Pulmonary artery endothelial cell (primary cell): Measurements from ENCODE around the gene CNKSR3. TPM values are rescaled to one million over a fixed set of nuclear protein-coding genes. Genes with fewer than 3 reads are reported as not detected.

Experiments
- DNase-seq: peaks from one replicate; pipeline ENCODE4 v3.0.0-alpha.2; 2011; ENCODE audit warnings: low read depth, low spot score
- total RNA-seq: library from RNA; depleted of rRNA; stranded (reverse); fragments of >200 nt; gene quantifications from 2 replicates; pipeline ENCODE4 v1.2.3, GENCODE V29; 2014

Gene CNKSR3
- total RNA-seq, 1 donor from 2014 or later, result 7.3 TPM

DNA sequence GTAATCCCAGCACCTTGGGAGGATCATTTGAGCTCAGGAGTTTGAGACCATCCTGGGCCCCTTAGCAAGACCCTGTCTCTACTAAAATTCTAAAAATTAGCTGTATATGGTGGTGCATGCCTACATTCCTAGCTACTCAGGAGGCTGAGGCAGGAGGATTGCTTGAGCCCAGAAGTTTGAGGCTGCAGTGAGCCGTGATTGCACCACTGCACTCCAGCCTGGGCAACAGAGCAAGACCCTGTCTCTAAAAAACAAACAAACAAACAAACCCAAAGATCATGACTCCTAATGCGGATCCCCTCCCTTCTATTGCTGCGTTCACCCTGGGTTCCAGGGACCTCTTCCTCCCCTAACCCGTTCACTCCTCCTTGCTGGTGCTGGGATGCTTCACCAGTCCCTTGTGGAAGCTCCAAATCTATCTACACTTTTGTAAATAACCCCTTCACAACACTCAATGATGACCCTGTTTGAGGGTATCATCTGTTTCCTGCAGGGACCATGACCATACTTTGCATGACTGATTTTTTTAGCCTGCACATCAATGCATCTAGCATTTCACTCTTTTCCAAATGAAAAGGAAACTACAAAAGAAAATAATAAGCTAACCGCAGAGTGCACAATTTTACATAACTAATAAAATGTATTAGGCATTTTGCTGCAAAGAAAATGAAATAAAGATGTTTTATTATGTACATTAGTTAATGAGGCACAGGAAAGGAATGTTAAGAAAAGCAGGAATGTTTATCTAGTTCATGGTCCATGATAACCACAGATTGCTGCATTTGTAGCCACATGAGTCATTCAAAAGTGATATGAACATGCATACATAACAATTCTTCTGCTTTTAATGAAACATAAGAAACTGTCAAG, 123.4 kb downstream of the CNKSR3 start:
- DNase-seq, result peak; percentile 73

DNA sequence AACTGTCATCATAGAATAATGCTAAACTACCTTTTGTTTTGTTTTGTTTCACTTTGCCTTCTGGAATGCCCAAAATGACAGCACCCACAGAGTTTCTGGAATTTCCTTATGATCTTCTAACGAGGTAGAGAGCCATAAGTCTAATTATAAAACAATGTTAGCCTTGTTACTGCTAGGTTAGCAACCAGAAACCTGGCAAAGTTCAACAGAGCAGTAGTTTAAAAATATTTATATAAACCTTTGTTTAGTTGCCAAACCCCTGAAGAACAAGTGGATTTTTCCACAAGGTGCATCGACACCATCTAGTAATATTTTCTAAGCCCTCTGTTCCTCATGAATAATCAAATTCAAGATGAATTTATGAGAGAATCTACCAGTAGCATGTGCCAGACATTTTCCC, 126.3 kb downstream of the CNKSR3 start:
- no peak for DNase-seq

DNA sequence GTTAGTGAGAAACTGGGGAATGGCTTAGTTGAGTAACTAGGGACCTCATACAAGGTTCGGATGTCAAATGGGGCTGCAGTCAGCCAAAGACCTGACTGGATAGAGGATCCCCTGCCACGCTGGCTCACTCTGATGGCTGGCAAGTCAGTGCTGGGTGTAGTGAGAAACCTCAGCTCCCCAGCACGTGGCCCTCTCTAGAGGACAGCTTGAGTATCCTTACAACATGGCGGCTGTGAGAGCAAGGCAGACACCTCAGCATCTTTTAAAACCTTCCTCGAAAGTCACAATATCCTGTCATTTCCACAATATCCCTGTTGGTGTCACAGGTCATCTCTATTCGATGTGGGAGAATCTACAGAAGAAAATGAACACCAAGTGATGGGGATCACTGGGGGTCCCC, 127.2 kb downstream of the CNKSR3 start:
- DNase-seq, result no peak

DNA sequence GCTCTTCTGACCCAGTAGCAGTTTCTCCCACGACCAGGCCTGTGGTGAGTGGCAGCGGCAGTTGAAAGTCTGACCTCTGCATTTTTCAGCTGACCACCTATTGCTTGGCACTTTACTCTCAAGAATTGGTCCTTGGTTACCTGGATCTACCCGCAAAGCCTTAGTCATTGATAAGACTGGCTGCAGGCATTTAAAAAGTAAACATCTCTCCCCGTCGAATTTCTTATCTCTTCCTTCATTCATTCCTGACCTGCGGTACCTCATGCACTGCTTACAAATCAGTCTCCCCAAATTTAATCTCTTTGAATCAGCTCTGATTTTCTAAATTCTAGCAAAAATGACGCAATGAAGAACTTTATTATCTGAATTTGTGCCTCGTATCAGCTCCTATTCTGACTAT, 127.7 kb downstream of the CNKSR3 start:
- DNase-seq, result no peak

DNA sequence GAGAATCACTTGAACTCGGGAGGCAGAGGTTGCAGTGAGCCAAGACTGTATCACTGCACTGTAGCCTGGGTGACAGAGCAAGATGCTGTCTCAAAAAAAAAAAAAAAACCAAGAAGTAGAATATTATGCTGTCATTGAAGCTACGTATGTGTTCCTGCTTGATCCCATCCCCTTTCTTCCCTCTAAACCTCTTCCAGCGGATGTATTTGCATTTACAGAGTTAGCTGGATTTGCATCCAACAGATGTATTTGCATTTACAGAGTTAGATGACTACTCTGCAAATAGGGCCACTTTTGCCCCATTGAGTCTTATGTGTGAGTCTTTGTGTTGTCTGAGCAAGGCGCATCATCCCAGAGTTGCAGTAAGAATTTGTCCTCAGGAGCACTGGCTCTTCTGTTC, 128.9 kb downstream of the CNKSR3 start:
- DNase-seq, result no peak

DNA sequence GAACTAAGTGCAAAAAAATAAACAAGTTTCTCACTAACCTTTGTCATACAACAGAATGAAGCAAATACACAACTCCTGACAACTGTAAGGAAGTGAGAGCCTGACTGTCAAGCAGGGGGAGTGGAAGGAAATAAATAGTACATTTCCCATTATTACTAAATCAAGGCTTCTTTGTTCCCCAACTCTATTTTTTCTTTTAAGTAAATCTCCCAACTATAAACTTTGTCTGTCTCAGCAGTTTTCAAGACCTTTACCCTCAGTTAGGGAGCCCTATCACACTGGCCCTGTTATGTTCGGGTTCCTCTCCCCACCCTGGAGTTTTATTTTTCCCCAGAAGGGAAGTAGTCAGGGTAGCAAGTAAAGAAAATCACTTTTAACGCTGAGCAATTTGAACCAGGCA, 129.7 kb downstream of the CNKSR3 start:
- no peak for DNase-seq

DNA sequence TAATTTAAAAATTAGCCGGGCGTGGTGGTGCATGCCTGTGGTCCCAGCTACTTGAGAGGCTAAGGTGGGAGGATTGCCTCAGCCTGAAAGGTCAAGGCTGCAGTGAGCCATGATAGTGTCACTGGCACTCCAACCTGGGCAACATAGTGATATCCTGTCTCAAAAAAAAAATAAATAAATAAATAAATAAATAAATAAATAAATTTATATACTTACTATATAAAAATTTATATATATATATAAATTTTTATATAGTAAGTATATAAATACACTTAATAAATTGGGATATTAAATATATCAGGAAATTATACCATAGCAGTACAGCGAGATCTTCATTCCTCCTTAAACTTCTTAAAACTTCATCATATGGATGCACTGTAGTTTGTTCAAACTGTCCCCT, 130.9 kb downstream of the CNKSR3 start:
- no peak for DNase-seq

DNA sequence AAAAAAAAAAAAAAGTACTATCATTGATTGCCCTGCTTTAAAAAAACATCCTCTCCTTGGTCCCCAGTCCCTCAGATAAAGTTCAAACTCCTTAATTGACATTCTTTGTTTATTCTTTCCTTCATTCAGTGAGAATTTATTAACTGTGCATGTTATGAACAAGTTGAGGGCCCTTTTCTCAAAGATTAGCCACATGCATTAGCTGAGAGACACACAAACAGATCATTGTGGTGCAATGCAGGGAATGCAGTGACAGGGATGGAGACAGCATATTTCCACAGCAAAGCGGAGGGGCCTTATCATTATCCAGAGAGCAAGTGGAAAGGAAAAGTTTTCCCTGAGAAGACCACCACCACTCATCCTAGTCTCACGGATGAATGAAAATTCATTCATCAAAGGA, 132.0 kb downstream of the CNKSR3 start:
- no peak for DNase-seq

DNA sequence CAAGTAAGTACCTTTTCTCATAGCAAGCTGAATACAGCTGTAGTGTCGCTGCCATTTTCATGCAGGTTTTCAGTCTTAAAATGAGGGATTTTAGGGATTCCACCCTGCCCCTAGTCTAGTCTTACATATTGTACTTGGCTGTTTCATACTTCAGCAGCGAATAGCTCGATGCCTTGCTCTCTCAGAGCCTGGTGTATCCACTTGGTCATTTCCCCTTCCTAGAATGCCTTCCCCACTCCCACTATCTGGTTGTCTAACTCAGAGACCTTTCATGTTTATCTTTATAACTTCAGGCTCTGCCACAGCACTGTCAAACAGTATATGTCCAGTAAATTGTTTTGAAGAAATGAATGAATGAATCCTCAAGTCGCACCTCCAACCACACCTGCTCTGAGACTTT, 132.8 kb downstream of the CNKSR3 start:
- no peak for DNase-seq

DNA sequence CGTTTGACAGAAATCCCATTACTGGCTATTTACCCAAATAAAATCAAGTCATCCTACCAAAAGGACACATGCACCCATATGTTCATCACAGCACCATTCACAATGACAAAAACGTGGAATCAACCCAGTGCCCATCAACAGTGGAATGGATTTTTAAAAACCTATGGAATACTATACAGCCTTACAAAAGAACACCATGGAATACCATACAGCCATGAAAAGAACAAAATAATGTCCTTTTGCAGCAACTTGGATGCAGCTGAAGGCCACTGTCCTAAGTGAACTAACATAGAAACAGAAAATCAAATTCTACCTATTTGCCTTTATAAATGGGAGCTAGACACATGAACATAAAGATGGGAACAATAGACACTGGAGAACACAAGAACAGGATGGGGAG, 136.5 kb downstream of the CNKSR3 start:
- DNase-seq, result no peak

DNA sequence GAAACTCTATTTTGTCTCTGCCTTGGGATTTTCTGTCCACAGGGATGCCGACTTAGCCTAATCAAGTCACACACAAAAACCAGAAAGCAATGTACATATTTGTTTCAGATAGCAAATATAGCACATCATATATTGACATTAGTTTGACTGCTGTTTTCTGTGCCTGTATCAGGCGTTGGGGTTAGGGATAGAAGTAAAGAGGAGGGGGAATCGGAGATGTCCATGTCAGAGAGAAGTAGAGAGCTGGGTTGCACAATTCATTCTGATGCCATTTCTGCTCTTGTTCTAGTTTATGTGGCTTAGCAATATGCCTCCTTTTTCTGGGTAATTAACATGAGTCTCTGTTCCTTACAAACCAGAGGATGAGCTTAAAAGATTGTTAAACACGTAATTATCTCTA, 139.2 kb downstream of the CNKSR3 start:
- no peak for DNase-seq

DNA sequence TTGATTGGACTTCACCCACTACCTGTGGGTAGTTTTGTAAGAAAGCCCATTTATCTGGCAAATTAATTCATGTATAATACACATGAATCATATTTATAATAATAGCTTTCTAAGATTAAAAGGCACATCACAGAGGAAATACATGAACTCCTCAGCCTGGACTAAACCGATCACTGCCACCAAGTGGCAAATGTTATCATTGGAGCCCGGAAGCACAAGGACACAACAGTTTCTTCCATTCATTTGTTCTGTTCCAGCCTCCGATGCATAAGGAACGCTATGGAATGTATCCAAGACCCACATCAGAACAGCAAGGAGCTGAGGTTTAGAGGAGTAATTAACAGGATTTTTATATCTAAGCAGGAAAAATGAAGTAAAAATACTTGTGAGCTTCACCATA, 139.9 kb downstream of the CNKSR3 start:
- DNase-seq, result peak; percentile 26

DNA sequence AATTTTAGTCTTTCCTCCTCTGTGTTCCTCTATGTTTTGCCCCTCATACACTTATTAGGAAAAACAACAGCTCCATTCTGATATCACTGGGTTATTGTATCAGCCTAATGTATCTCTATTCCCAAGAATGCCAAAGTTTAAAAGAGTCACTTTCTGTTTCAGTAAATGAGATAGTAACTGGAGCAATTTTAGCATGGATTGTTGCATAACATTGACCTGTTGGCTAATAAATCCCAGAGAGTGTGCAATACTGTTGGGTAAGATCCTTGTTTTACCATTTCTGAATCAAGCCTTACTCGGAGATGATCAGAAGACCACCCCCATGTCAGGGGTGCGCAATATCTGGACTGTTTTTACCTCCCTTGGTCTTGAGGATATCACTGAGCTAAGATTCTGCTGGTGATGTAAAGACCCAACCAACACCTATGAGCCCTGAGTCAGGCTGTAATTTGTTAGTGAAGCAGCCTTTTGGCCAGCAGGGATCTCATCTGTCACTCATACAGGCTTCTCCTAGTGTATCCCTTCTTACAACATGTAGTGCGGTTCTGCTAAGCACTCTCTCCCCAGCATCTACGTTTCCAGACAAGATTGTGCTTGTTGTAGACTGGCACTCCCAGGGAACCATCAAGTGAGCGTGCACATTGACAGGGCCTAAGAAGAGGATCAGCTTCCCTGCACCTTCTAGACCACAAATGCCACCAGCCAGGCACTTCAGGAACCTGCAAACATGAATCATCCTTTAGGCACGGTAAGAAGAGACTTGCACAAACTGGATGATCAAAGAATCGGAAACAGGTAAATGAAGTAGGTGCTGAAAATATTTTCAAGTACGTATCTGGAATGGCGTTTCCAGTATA, 142.4 kb downstream of the CNKSR3 start:
- DNase-seq, result no peak

DNA sequence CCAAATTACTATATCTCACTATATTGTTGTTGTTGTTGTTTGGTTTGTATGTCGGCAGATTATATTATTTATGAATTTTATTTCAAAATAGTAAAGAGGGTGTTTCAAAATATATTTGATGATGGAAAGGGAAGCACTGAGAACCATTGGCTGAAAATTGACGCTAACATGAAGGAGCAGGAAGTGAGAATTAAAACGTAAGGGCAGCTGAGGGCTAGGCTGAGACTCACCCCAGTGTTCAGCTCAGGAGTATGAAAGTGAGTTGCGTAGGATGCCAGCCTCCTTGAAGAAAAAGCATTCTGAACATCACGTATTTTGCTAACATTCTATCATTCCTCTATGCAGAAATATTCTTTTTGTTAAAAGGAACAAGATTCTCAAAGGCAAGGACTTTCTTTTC, 143.1 kb downstream of the CNKSR3 start:
- DNase-seq, result no peak

DNA sequence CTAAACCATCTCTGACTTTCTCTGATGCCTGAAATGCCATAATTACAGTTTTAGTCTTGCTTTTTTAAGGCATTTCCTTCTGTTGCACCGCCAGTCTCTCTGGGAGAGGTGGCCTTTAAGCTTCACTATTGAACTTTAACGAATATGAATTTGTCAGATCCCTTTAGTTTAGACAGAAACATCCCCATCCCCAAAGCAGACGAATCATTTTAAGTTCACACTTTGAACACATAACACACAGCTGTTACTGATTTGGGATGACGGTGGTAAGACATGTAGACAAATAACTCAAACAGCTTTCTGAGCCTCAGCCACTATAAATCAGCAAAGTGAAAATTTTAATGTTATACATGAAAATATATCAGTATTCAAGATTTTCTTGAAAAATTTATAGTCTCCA, 146.7 kb downstream of the CNKSR3 start:
- no peak for DNase-seq

DNA sequence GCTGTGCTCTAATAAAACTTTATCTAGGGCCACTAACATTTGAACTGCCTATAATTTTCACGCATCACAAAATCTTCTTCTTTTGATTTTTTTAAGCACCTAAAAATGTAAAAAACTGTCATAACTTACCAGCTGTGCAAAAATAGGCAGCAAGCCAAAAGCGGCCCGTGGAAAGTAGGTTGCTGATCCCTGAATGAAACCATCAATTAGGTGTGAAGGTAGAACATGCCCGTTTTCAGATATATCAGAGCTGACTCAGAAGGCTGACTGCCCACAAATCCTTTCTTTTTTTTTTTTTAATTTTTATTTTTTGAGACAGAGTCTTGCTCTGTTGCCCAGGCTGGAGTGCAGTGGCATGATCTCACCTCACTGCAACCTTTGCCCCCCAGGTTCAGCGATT, 149.0 kb downstream of the CNKSR3 start:
- no peak for DNase-seq

DNA sequence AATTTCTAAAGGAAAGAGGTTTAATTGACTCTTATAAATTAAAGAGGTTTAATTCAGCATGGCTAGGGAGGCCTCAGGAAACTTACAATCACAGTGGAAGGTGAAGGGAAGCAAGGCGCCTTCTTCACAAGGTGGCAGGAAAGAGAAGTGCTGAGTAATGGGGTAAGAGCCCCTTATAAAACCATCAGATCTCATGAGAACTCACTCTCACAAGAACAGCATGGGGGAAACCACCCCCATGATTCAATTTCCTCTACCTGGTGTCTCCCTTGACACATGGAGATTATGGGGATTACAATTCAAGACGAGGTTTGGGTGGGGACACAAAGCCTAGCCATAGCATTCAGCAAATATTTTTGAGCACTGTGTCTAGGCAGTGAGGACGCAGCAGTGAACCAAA, 150.0 kb downstream of the CNKSR3 start:
- DNase-seq, result no peak

DNA sequence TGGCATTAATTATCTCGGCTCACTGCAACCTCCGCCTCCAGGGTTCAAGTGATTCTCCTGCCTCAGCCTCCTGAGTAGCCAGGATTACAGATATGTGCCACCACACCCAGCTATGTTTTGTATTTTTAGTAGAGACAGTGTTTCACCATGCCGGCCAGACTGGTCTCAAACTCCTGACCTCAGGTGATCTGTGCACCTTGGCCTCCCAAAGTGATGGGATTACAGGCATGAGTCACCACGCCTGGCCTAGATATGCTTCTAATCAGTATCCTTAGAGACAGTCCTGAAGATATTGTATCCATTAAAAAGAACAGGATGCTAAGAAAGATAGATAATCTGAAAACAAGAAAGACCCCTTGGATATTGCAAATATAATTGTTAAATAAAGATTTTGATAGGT, 150.8 kb downstream of the CNKSR3 start:
- DNase-seq, result no peak

DNA sequence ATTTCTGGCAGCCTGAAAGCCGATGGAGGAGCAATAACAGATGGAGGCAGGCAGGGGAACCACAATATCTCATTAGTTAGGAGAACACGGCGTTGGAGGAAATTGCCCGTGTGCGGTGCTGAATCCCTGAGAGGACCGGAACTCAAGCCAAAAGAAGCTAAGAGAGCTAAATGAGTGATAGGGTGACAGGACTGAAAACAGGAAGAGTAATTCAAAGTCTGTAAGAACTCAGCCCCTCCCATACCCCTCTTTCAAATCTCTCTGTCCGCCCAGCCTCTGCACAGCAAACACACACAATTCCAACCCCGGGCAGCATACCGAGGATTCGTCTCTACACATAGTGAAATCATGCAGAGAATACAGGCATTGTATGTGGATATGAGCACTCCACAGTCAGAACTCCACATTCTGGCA, 151.3 kb downstream of the CNKSR3 start:
- DNase-seq, result no peak

DNA sequence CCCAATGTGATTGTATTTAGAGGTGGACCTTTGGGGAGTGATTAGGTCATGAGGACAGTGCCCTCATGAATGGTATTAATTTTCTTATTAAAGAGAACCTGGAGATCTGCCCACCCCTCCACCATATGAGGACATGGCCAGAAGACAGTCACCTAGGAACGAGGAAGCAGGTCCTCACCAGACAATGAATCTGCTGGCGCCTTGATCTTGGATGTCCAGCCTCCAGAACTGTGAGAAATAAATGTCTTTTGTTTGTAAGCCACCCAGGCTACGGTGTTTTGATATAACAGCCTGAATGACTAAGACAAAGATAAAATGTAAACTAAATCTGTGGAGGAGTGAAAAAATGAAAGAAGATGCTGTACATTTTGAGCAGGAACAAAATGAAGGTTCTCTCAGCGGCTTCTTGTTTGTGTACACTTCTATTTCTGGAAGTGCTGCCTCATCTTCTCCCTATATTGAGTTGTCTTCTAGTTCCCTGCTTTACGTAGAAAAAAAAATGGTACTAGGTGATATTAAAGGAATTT, 152.4 kb downstream of the CNKSR3 start:
- no peak for DNase-seq

DNA sequence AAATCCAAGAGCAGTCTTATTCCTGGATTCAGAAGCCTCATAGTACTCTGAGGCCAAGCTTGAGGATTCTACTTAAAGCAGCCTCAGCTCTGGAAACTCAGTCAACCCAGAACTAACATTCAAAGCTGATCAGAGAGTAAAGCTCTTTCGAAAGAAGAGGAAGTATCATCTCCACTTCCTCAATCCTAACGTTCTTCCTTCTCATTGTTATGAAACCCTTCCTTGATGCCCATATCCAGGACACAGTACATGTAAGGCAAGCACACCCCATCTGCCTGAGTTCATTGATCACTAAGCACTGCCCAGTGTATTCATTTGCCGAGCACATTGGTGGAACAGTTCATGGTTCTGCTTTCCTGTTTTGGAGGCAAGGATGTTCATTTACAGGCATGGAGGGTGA, 153.8 kb downstream of the CNKSR3 start, which contains the start of gene IPCEF1:
TSS of gene IPCEF1 (minus strand) at position 114 of the 400 bp plus-strand sequence. CDS start 90,856 bp downstream, outside the sequence.
- no peak for DNase-seq

DNA sequence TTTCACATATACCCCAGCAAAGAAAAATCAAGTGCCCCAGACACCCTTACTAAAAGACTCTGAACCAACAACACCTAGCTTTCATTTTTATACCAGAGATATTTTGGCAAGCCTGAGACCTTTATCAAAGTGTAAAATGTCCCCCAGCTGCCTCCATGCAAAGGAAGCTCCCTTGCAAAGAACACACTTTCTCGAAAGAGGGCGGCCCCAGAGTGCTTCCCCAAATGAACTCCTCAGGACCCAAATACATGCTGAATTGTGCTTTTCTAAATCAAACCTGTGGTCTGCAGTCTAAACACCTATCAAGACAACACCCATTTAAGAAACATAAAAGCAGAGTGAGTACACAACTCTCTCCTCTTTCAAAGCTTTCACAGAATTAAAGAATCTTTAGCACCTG, 154.4 kb downstream of the CNKSR3 start:
- DNase-seq, result no peak
